OCI-LY3 (cell line): ENCODE results near the gene PPP2R2C.

Experiments used
- H2AFZ ChIP-seq: fragments of 200-600, 300-600 bp; shearing (Covaris generic); 2 replicates; pipeline ENCODE4 v1.6.0; 2014; ENCODE audit warnings: antibody characterized with exemption, low read depth, low read length
- H3K27ac ChIP-seq: fragments of 200-600, 300-600 bp; sonication (generic); 2 replicates; pipeline ENCODE4 v1.5.1; 2014; ENCODE audit warnings: mild to moderate bottlenecking, low read length, moderate library complexity, mixed read lengths
- H3K27me3 ChIP-seq: fragments of 200-600, 300-600 bp; sonication (generic); 2 replicates; pipeline ENCODE4 v1.6.1; 2014; ENCODE audit warnings: low read depth, low read length, mixed read lengths
- H3K36me3 ChIP-seq: fragments of 200-600, 300-600 bp; sonication (generic); replicated peaks from 2 replicates; pipeline ENCODE3; 2014; ENCODE audit warnings: low read depth, low read length, mixed read lengths
- H3K4me1 ChIP-seq: fragments of 300-600, 200-600 bp; sonication (generic); 2 replicates; pipeline ENCODE4 v1.6.1; 2014; ENCODE audit warnings: low read length, mixed read lengths
- H3K4me2 ChIP-seq: fragments of 200-600, 300-600 bp; sonication (generic); 2 replicates; pipeline ENCODE4 v1.6.1; 2014; ENCODE audit warnings: low read length, mixed read lengths
- H3K4me3 ChIP-seq: fragments of 300-600, 200-600 bp; sonication (generic); 2 replicates; pipeline ENCODE4 v1.5.1; 2014; ENCODE audit warnings: antibody characterized with exemption, mild to moderate bottlenecking, low read length, moderate library complexity
- H3K79me2 ChIP-seq: fragments of 300-600, 200-600 bp; shearing (Covaris generic); 2 replicates; pipeline ENCODE4 v1.6.1; 2014; ENCODE audit warnings: mild to moderate bottlenecking, low read length, mixed read lengths
- H3K9ac ChIP-seq: fragments of 300-600, 200-600 bp; shearing (Covaris generic); 2 replicates; pipeline ENCODE4 v1.6.0; 2014; ENCODE audit warnings: mild to moderate bottlenecking, low read length, moderate library complexity
- H3K9me3 ChIP-seq: fragments of 200-600, 300-600 bp; shearing (Covaris generic); 2 replicates; pipeline ENCODE4 v1.6.1; 2014; ENCODE audit warnings: low read length, mixed read lengths; ENCODE audit not compliant: insufficient read depth
- H4K20me1 ChIP-seq: fragments of 200-600, 300-600 bp; sonication (generic); 2 replicates; pipeline ENCODE4 v1.6.1; 2016; ENCODE audit warnings: low read length, mixed read lengths; ENCODE audit not compliant: insufficient read depth
- CTCF ChIP-seq: fragments of 200-600, 300-600 bp; sonication (generic); IDR thresholded peaks from 2 replicates; pipeline ENCODE4 v1.5.1; 2014; ENCODE audit warnings: antibody characterized with exemption, low read length, low read depth
- EZH2phosphoT487 ChIP-seq: fragments of 200-600 bp; shearing (Covaris generic); IDR thresholded peaks from 2 replicates; pipeline ENCODE4 v1.6.1; 2018; ENCODE audit warnings: antibody characterized with exemption, mixed run types, low read depth

Gene PPP2R2C

DNA sequence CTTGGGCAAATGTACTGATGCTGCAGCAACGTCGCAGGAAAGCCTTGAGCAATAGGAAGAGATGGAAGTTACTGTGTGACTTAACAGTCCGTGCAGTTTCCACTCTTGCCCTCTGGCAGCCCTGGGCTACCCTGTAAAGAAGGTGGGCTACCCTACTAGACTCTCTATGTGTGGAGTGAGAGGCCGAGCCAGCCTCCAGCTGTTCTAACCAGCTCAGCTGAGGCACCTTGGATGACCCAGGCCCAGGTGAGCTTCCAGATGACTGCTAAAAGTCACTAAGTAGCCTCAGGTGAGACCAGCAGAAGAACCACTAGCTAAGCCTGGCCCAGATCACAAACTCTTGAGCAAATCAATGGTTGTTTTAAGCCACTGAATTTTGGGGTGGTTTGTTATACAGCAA, 34.9 kb upstream of the PPP2R2C start:
- H3K36me3 ChIP-seq: no peaks in the 10 kb centered on the region
- H3K4me2 ChIP-seq: no peak overlapping the region
- no peak overlapping the region for H3K9ac ChIP-seq
- H3K4me3 ChIP-seq: no peak overlapping the region
- TF ChIP-seq CTCF (no peak), EZH2phosphoT487 (no peak)
- no peak overlapping the region for H2AFZ ChIP-seq
- no peaks in the 10 kb centered on the region for H3K27me3 ChIP-seq
- no peaks in the 10 kb centered on the region for H3K9me3 ChIP-seq
- no peaks in the 10 kb centered on the region for H3K4me1 ChIP-seq
- no peak overlapping the region for H3K27ac ChIP-seq
- H4K20me1 ChIP-seq: no peaks in the 10 kb centered on the region
- no peaks in the 10 kb centered on the region for H3K79me2 ChIP-seq

DNA sequence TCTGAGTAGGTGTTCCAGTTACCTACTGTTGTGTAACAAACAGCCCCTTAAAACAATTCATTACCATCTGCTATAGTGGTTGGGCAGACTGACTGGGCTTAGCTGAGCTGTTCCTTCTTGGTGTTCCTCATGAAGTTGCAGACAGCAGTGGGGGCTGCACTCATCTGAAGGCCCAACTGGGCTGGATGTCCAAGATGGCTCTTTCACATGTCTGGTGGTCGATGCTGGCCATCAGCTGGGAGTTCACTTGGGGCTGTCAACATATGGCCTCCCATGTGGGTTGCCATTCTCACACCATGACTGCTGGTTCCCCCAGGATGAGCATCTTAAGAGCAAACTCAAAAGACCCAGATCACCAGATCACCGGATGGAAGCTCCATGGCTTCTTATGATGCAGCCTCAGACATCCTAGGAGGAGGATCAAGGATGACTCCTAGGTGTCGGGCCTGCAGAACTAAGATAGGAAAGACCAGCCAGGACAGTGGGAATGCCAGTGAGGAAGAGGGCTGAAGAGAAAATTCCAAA, 34.3 kb upstream of the PPP2R2C start:
- H4K20me1 ChIP-seq: no peaks in the 10 kb centered on the region
- no peak overlapping the region for H3K9ac ChIP-seq
- peaks cover 3% of the 10 kb centered on the region; the same call in 1 of the 2 replicates for H3K27me3 ChIP-seq
- no peaks in the 10 kb centered on the region for H3K4me1 ChIP-seq
- H3K9me3 ChIP-seq: no peaks in the 10 kb centered on the region
- TF ChIP-seq CTCF (no peak), EZH2phosphoT487 (no peak)
- H3K27ac ChIP-seq: no peak overlapping the region
- H3K4me3 ChIP-seq: no peak overlapping the region
- no peak overlapping the region for H2AFZ ChIP-seq
- H3K4me2 ChIP-seq: no peak overlapping the region
- no peaks in the 10 kb centered on the region for H3K36me3 ChIP-seq
- no peaks in the 10 kb centered on the region for H3K79me2 ChIP-seq

DNA sequence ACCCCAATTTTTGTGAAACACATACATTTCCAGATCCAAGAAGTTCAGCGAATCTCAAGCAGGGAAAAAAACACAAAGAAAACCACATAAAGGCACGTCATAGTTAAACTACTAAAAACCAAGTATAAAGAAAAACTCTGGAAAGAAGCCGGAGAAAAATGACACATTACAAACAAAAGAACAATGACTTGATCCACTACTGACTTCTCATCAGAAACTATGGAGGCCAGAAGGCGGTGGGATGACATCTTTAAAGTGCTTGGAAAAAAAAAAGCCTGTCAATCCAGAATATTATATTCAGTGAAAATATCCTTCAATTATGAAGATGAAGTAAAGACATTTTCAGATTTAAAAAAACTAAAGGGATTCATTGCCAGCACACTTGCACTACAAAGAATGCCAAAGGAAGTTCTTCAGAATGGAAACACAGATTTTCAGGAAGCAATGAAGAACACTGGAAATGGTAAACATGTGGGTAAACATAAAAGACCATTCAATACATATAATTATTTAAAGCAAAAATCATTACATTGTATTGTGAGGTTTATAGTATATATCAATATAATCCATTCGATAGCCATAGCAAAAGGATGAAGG, 32.6 kb upstream of the PPP2R2C start:
- Histone ChIP-seq H3K79me2 (no peaks in the 10 kb centered on the region), H2AFZ (no peak overlapping the region), H3K27ac (no peak overlapping the region), H3K36me3 (no peaks in the 10 kb centered on the region), H3K9me3 (no peaks in the 10 kb centered on the region), H3K4me1 (no peaks in the 10 kb centered on the region), H3K4me2 (no peak overlapping the region), H3K4me3 (no peak overlapping the region), H3K27me3 (peaks cover 3% of the 10 kb centered on the region; the same call in 1 of the 2 replicates), H3K9ac (no peak overlapping the region), H4K20me1 (no peaks in the 10 kb centered on the region)
- TF ChIP-seq EZH2phosphoT487: no peak
- no peak for TF ChIP-seq CTCF

- Histone ChIP-seq H3K4me3 (no peak overlapping the region), H3K36me3 (no peaks in the 10 kb centered on the region), H3K9me3 (no peaks in the 10 kb centered on the region), H3K79me2 (no peaks in the 10 kb centered on the region), H3K9ac (no peak overlapping the region), H3K4me1 (no peaks in the 10 kb centered on the region), H3K27me3 (peaks cover 3% of the 10 kb centered on the region; the same call in 1 of the 2 replicates), H3K27ac (no peak overlapping the region), H4K20me1 (no peaks in the 10 kb centered on the region), H2AFZ (no peak overlapping the region), H3K4me2 (no peak overlapping the region)
- TF ChIP-seq EZH2phosphoT487 (no peak), CTCF (no peak)
Observed at GRCh38 chr4:6502747-6503465, 30.5 kb upstream of the PPP2R2C start.
